Liver (tissue), 9 donors: ENCODE data around the gene ACSL3. TPM values are rescaled to one million over a fixed set of nuclear protein-coding genes. Genes with fewer than 3 reads are reported as not detected.

Experiments used
- DNase-seq: peaks from one replicate; pipeline ENCODE4 v3.0.0-alpha.2; 2017; ENCODE audit warnings: low spot score
- H3K27ac ChIP-seq, 2 donors: one replicate each; pipeline ENCODE4 v1.7.0; 2013; ENCODE audit warnings: inconsistent platforms in 2 of 2, low read length in 2 of 2, control low read depth in 1 of 2, low read depth in 1 of 2, mild to moderate bottlenecking in 1 of 2
- H3K27me3 ChIP-seq, 4 donors: one replicate each; pipeline versions ENCODE4 v1.6.1 to v1.7.0; 2013; ENCODE audit warnings: low read length in 3 of 4, inconsistent platforms in 1 of 4, mild to moderate bottlenecking in 1 of 4, moderate library complexity in 1 of 4; ENCODE audit not compliant: control insufficient read depth in 4 of 4, insufficient read depth in 4 of 4
- H3K36me3 ChIP-seq, 4 donors: one replicate each; pipeline versions ENCODE4 v1.6.1 to v1.7.0; 2013; ENCODE audit warnings: low read length in 3 of 4, mild to moderate bottlenecking in 3 of 4, low read depth in 1 of 4, moderate library complexity in 1 of 4; ENCODE audit not compliant: control insufficient read depth in 4 of 4, insufficient read depth in 3 of 4
- H3K4me1 ChIP-seq, 4 donors: one replicate each; pipeline versions ENCODE4 v1.6.1 to v1.7.0; 2013; ENCODE audit warnings: low read length in 3 of 4, mild to moderate bottlenecking in 3 of 4, moderate library complexity in 1 of 4; ENCODE audit not compliant: control insufficient read depth in 4 of 4, insufficient read depth in 4 of 4
- H3K4me3 ChIP-seq, 3 donors: one replicate each; pipeline versions ENCODE4 v1.6.1 to v1.7.0; 2013; ENCODE audit warnings: low read length in 3 of 3, control low read depth in 1 of 3, low read depth in 1 of 3, mild to moderate bottlenecking in 1 of 3
- H3K9ac ChIP-seq, 2 donors: one replicate each; pipeline ENCODE4 v1.7.0; 2013; ENCODE audit warnings: low read length in 2 of 2, mild to moderate bottlenecking in 2 of 2, moderate library complexity in 2 of 2, control low read depth in 1 of 2, low read depth in 1 of 2
- H3K9me3 ChIP-seq, 4 donors: one replicate each; pipeline versions ENCODE4 v1.6.1 to v1.7.0; 2013; ENCODE audit warnings: low read length in 3 of 4; ENCODE audit not compliant: control insufficient read depth in 4 of 4
- ATF3 ChIP-seq: IDR thresholded peaks from 2 replicates; pipeline ENCODE4 v1.6.1; 2016; ENCODE audit warnings: antibody characterized with exemption
- EGR1 ChIP-seq, 2 donors: IDR thresholded peaks; 2 replicates each; pipeline ENCODE4 v1.6.1; 2016 to 2018; ENCODE audit warnings: antibody characterized with exemption in 2 of 2, low read depth in 2 of 2
- FOXA2 ChIP-seq: IDR thresholded peaks from 2 replicates; pipeline ENCODE4 v1.6.1; 2016; ENCODE audit warnings: antibody characterized with exemption
- GABPA ChIP-seq, 2 donors: IDR thresholded peaks in 1 of 2; conservative IDR thresholded peaks in 1 of 2; 2 replicates each; pipeline ENCODE4 v1.6.1; 2016; ENCODE audit warnings: antibody characterized with exemption in 2 of 2, mild to moderate bottlenecking in 1 of 2, moderate library complexity in 1 of 2
- HNF4A ChIP-seq, 2 donors: conservative IDR thresholded peaks; 2 replicates each; pipeline ENCODE4 v1.6.1; 2016; ENCODE audit warnings: antibody characterized with exemption in 2 of 2, mild to moderate bottlenecking in 2 of 2
- HNF4G ChIP-seq: IDR thresholded peaks from 2 replicates; pipeline ENCODE4 v1.6.1; 2016; ENCODE audit warnings: antibody characterized with exemption
- JUND ChIP-seq, 2 donors: IDR thresholded peaks; 2 replicates each; pipeline ENCODE4 v1.6.1; 2016; ENCODE audit warnings: antibody characterized with exemption in 2 of 2
- NR2F2 ChIP-seq: IDR thresholded peaks from 2 replicates; pipeline ENCODE4 v1.6.1; 2016; ENCODE audit warnings: antibody characterized with exemption
- RAD21 ChIP-seq, 2 donors: IDR thresholded peaks; 2 replicates each; pipeline ENCODE4 v1.6.1; 2016; ENCODE audit warnings: antibody characterized with exemption in 2 of 2, mild to moderate bottlenecking in 2 of 2
- REST ChIP-seq: IDR thresholded peaks from 2 replicates; pipeline ENCODE4 v1.6.1; 2016; ENCODE audit warnings: antibody characterized with exemption, mild to moderate bottlenecking
- RXRA ChIP-seq, 2 donors: IDR thresholded peaks; 2 replicates each; pipeline ENCODE4 v1.6.1; 2017 to 2018; ENCODE audit warnings: antibody characterized with exemption in 2 of 2, mild to moderate bottlenecking in 1 of 2
- SP1 ChIP-seq: IDR thresholded peaks from 2 replicates; pipeline ENCODE4 v1.6.1; 2018; ENCODE audit warnings: antibody characterized with exemption, mild to moderate bottlenecking
- YY1 ChIP-seq: IDR thresholded peaks from 2 replicates; pipeline ENCODE4 v1.6.1; 2016; ENCODE audit warnings: antibody characterized with exemption, mild to moderate bottlenecking
- ZBTB33 ChIP-seq: IDR thresholded peaks from 2 replicates; pipeline ENCODE4 v1.6.1; 2016; ENCODE audit warnings: antibody characterized with exemption
- WGBS: extraction: QIAGEN DNeasy Blood & Tissue Kit; methylation state at CpG from one replicate; pipeline ENCODE4 v1.1.7; 2013; 5-methylcytosine and 5-hydroxymethylcytosine counted together
- polyA plus RNA-seq, 2 donors: library from polyadenylated mRNA; stranded (reverse) in 1 of 2; unstranded in 1 of 2; fragments of 200-250 nt in 1 of 2; fragments of >200 nt in 1 of 2; fragmentation: Nextera tagmentation in 1 of 2; extraction: Ambion mirVana in 1 of 2; gene quantifications; one replicate each; pipeline versions ENCODE4 v1.2.1 to v1.2.3, GENCODE V29; 2013 to 2015
- total RNA-seq, 2 donors: library from RNA; depleted of rRNA; stranded (reverse); fragments of >200 nt; gene quantifications; one replicate each; pipeline ENCODE4 v1.2.3, GENCODE V29; 2014
- donor health status: healthy.
- donor health status: healthy.
- donor health status: healthy.
- donor health status: healthy.
- donor health status: healthy.

Gene ACSL3
- total and polyA plus RNA-seq, 4 donors = 22.2 to 66.6 (median 43.3) TPM

GRCh38 chr2:222964376-222965031 lies 103.7 kb downstream of the ACSL3 start:
- H3K27me3 ChIP-seq = no peaks in the 10 kb centered on the region
- DNase-seq = no peak
- H3K4me1 ChIP-seq = no peaks in the 10 kb centered on the region
- WGBS = 83% methylated on average over 11 of the region's 11 CpGs
- no peaks in the 10 kb centered on the region for H3K36me3 ChIP-seq
- H3K9ac ChIP-seq = no peak overlapping the region
- no peaks in the 10 kb centered on the region for H3K9me3 ChIP-seq
- TF ChIP-seq ZBTB33 (no peak), HNF4G (no peak), EGR1 (IDR thresholded peaks at IDR 0.05; ENCODE audit: low read depth in 2 of 2) (no peak), GABPA (IDR thresholded peaks at IDR 0.05 in 1 of 2, conservative IDR thresholded peaks at IDR 0.05 in 1 of 2) (no peak), HNF4A (conservative IDR thresholded peaks at IDR 0.05) (no peak), NR2F2 (no peak), ATF3 (no peak)
- H3K27ac ChIP-seq = no peak overlapping the region
- no peak overlapping the region for H3K4me3 ChIP-seq

- Histone ChIP-seq H3K36me3 (no peaks in the 10 kb centered on the region), H3K4me3 (no peak overlapping the region)
- WGBS = 97% methylated on average over 1 of the region's 1 CpG
These were observed 104.7 kb downstream of the ACSL3 start for GRCh38 chr2:222965555-222965954.

GRCh38 chr2:222968550-222969155 lies 107.8 kb downstream of the ACSL3 start:
- no peak overlapping the region for H3K4me3 ChIP-seq
- no peak for DNase-seq
- H3K9me3 ChIP-seq = no peaks in the 10 kb centered on the region
- no peaks in the 10 kb centered on the region for H3K27me3 ChIP-seq
- no peaks in the 10 kb centered on the region for H3K4me1 ChIP-seq
- H3K36me3 ChIP-seq = no peaks in the 10 kb centered on the region
- WGBS = 90% methylated on average over 6 of the region's 6 CpGs
- no peak overlapping the region for H3K27ac ChIP-seq
- no peak for TF ChIP-seq FOXA2
- TF ChIP-seq YY1 = no peak
- no peak for TF ChIP-seq RAD21 (IDR thresholded peaks at IDR 0.05)
- no peak for TF ChIP-seq RXRA (IDR thresholded peaks at IDR 0.05)
- no peak for TF ChIP-seq SP1
- no peak for TF ChIP-seq ZBTB33
- TF ChIP-seq REST = no peak
- no peak overlapping the region for H3K9ac ChIP-seq

More at GRCh38 chr2:222965555-222965954, 104.7 kb downstream of the ACSL3 start:
- H3K27me3 ChIP-seq = no peaks in the 10 kb centered on the region
- DNase-seq = no peak
- H3K9me3 ChIP-seq = no peaks in the 10 kb centered on the region
- no peak for TF ChIP-seq SP1
- no peak for TF ChIP-seq FOXA2
- TF ChIP-seq RXRA (IDR thresholded peaks at IDR 0.05) = no peak
- TF ChIP-seq EGR1 (IDR thresholded peaks at IDR 0.05; ENCODE audit: low read depth in 2 of 2) = no peak
- no peak for TF ChIP-seq HNF4A (conservative IDR thresholded peaks at IDR 0.05)
- no peak for TF ChIP-seq JUND (IDR thresholded peaks at IDR 0.05)
- no peak overlapping the region for H3K9ac ChIP-seq
- H3K4me1 ChIP-seq = no peaks in the 10 kb centered on the region
- no peak overlapping the region for H3K27ac ChIP-seq
